Duodenal mucosa (tissue), 2 donors: ENCODE data around the gene ZFTA.
A peak's percentile ranks its signal among the peaks of the same experiment; 100 is the strongest.
"Not testable (repeated sequence)": the region's sequence is repeated elsewhere in the genome, so short reads cannot be mapped to it uniquely, and the experiment has no call there.

ENCODE experiments used
- H3K27ac ChIP-seq: one replicate; pipeline ENCODE4 v1.7.0; 2013; ENCODE audit warnings: low read depth, low read length
- H3K27me3 ChIP-seq, 2 donors: one replicate each; pipeline ENCODE4 v1.7.0; 2013; ENCODE audit warnings: low read length in 2 of 2, control low read depth in 1 of 2; ENCODE audit not compliant: insufficient read depth in 2 of 2, control insufficient read depth in 1 of 2
- H3K36me3 ChIP-seq, 2 donors: one replicate each; pipeline ENCODE4 v1.7.0; 2013; ENCODE audit warnings: low read length in 2 of 2, control low read depth in 1 of 2; ENCODE audit not compliant: insufficient read depth in 2 of 2, control insufficient read depth in 1 of 2
- H3K4me1 ChIP-seq, 2 donors: one replicate each; pipeline ENCODE4 v1.7.0; 2013; ENCODE audit warnings: low read length in 2 of 2, control low read depth in 1 of 2; ENCODE audit not compliant: insufficient read depth in 2 of 2, control insufficient read depth in 1 of 2
- H3K4me3 ChIP-seq, 2 donors: one replicate each; pipeline ENCODE4 v1.7.0; 2013; ENCODE audit warnings: low read length in 2 of 2, low read depth in 1 of 2
- H3K9ac ChIP-seq, 2 donors: one replicate each; pipeline ENCODE4 v1.7.0; 2013; ENCODE audit warnings: low read length in 2 of 2, low read depth in 1 of 2
- H3K9me3 ChIP-seq, 2 donors: one replicate each; pipeline ENCODE4 v1.7.0; 2013; ENCODE audit warnings: low read length in 2 of 2, control low read depth in 1 of 2; ENCODE audit not compliant: control insufficient read depth in 1 of 2

Gene ZFTA

GRCh38 chr11:63768237-63769041 is at the start of gene ZFTA:
ZFTA (minus strand) TSS chr11:63768775; CDS start chr11:63768622, 153 bp downstream.
- Histone ChIP-seq H3K27me3 (peaks cover 4 to 9% of the 10 kb centered on the region in 2 donors), H3K9ac (peak within 1 kb of the TSS; percentile 60 to 63), H3K27ac (peak within 1 kb of the TSS; percentile 1), H3K4me1 (peaks cover 31 to 37% of the 10 kb centered on the region in 2 donors), H3K9me3 (no peaks in the 10 kb centered on the region), H3K4me3 (peak within 1 kb of the TSS; percentile 79 to 87), H3K36me3 (no peaks in the 10 kb centered on the region)

GRCh38 chr11:63817758-63818498 is 49.4 kb upstream of the ZFTA start:
- Histone ChIP-seq H3K27me3 (no peaks in the 10 kb centered on the region), H3K36me3 (peaks cover 10 to 41% of the 10 kb centered on the region in 2 donors), H3K27ac (no peak overlapping the region), H3K4me3 (no peak overlapping the region), H3K9me3 (no peaks in the 10 kb centered on the region), H3K9ac (no peak overlapping the region), H3K4me1 (peaks cover 10 to 12% of the 10 kb centered on the region in 2 donors)

- H3K36me3 ChIP-seq: peaks cover 3 to 29% of the 10 kb centered on the region in 2 donors
- no peaks in the 10 kb centered on the region for H3K27me3 ChIP-seq
- H3K27ac ChIP-seq: no peak overlapping the region
- H3K4me1 ChIP-seq: peaks cover 16 to 18% of the 10 kb centered on the region in 2 donors
- no peaks in the 10 kb centered on the region for H3K9me3 ChIP-seq
- H3K9ac ChIP-seq: no peak overlapping the region
- no peak overlapping the region for H3K4me3 ChIP-seq
Measured at GRCh38 chr11:63816732-63817131, 48.2 kb upstream of the ZFTA start.

- Histone ChIP-seq H3K9me3 (no peaks in the 10 kb centered on the region), H3K4me1 (peaks cover 16 to 18% of the 10 kb centered on the region in 2 donors), H3K27me3 (no peaks in the 10 kb centered on the region), H3K4me3 (no peak overlapping the region), H3K27ac (no peak overlapping the region), H3K36me3 (peaks cover 3 to 24% of the 10 kb centered on the region in 2 donors), H3K9ac (no peak overlapping the region)
Measured at GRCh38 chr11:63816166-63816565, 47.6 kb upstream of the ZFTA start.

- peak overlapping the region; percentile 81 to 90 for H3K4me3 ChIP-seq
- H3K27me3 ChIP-seq: no peaks in the 10 kb centered on the region
- peaks cover 0 to 15% of the 10 kb centered on the region in 2 donors for H3K36me3 ChIP-seq
- H3K9me3 ChIP-seq: no peaks in the 10 kb centered on the region
- H3K4me1 ChIP-seq: peaks cover 16 to 18% of the 10 kb centered on the region in 2 donors
- peak overlapping the region; percentile 69 to 82 for H3K9ac ChIP-seq
- H3K27ac ChIP-seq: no peak overlapping the region
Measured at GRCh38 chr11:63814383-63814736, 45.8 kb upstream of the ZFTA start.

GRCh38 chr11:63813563-63814382 is 45.2 kb upstream of the ZFTA start:
- H3K36me3 ChIP-seq: peaks cover 0 to 14% of the 10 kb centered on the region in 2 donors
- peaks cover 16 to 18% of the 10 kb centered on the region in 2 donors for H3K4me1 ChIP-seq
- H3K27me3 ChIP-seq: no peaks in the 10 kb centered on the region
- peak overlapping the region; percentile 69 to 82 for H3K9ac ChIP-seq
- peak overlapping the region; percentile 81 to 90 for H3K4me3 ChIP-seq
- no peaks in the 10 kb centered on the region for H3K9me3 ChIP-seq
- H3K27ac ChIP-seq: no peak overlapping the region

GRCh38 chr11:63813035-63813562 is 44.5 kb upstream of the ZFTA start, which contains the start of gene SPINDOC:
SPINDOC (plus strand) TSS chr11:63813456; CDS start chr11:63813687, 231 bp downstream.
- no peaks in the 10 kb centered on the region for H3K27me3 ChIP-seq
- H3K4me3 ChIP-seq: peak within 1 kb of the TSS; percentile 81 to 90
- peaks cover 0 to 8% of the 10 kb centered on the region in 2 donors for H3K36me3 ChIP-seq
- no peaks in the 10 kb centered on the region for H3K9me3 ChIP-seq
- H3K9ac ChIP-seq: peak within 1 kb of the TSS; percentile 69 to 82
- H3K4me1 ChIP-seq: peaks cover 16 to 18% of the 10 kb centered on the region in 2 donors
- no peak within 1 kb of the TSS for H3K27ac ChIP-seq

GRCh38 chr11:63811522-63811921 is 42.9 kb upstream of the ZFTA start:
- Histone ChIP-seq H3K27me3 (no peaks in the 10 kb centered on the region), H3K4me1 (peaks cover 16 to 18% of the 10 kb centered on the region in 2 donors), H3K4me3 (no peak overlapping the region), H3K27ac (no peak overlapping the region), H3K36me3 (no peaks in the 10 kb centered on the region), H3K9me3 (no peaks in the 10 kb centered on the region), H3K9ac (no peak overlapping the region)

- peaks cover 16 to 18% of the 10 kb centered on the region in 2 donors for H3K4me1 ChIP-seq
- not testable (repeated sequence) for H3K9ac ChIP-seq, H3K9me3 ChIP-seq, H3K36me3 ChIP-seq, H3K4me3 ChIP-seq, H3K27me3 ChIP-seq, H3K27ac ChIP-seq
Measured at GRCh38 chr11:63810383-63810782, 41.8 kb upstream of the ZFTA start.
